K562 (cell line): ENCODE measurements around the gene HOXD9. TPM values are rescaled to one million over a fixed set of nuclear protein-coding genes. Genes with fewer than 3 reads are reported as not detected.

ENCODE experiments used
- POLR2H ChIP-seq: IDR thresholded peaks from 2 replicates; pipeline ENCODE4 v1.6.1; 2016; ENCODE audit warnings: missing genetic modification characterization, low read depth, mild to moderate bottlenecking, control low read depth, missing compliant biosample characterization, moderate library complexity
- polyA plus RNA-seq, 8 experiments: library from polyadenylated mRNA; depleted of rRNA in 4 of 8; stranded (reverse) in 5 of 8; unstranded in 3 of 8; fragments of >200 nt; fragmentation: Nextera tagmentation in 2 of 8; fragmentation: Illumina TruSeq in 1 of 8; extraction: Ambion mirVana in 2 of 8; extraction: Trizol in 1 of 8; gene quantifications; 2 replicates each; pipeline versions ENCODE4 v1.2.1 to v1.2.3, GENCODE V29; 2011 to 2014; ENCODE audit warnings: inconsistent platforms in 1 of 8, missing spikeins in 1 of 8
- total RNA-seq, 7 experiments: library from RNA; depleted of rRNA in 6 of 7; stranded (reverse); fragments of >200 nt in 6 of 7; fragmentation: Illumina TruSeq in 2 of 7; extraction: Trizol in 2 of 7; gene quantifications; 2 replicates each; pipeline versions ENCODE4 v1.2.1 to v1.2.3, GENCODE V29; 2011 to 2021; ENCODE audit warnings: low replicate concordance in 1 of 7
- TF ChIP-seq, protein P1 (sequence below): fragments of 450-650 bp; IDR thresholded peaks from 2 replicates; pipeline ENCODE4 v1.6.1; 2017; ENCODE audit warnings: antibody characterized with exemption
- TF ChIP-seq, protein P2 (sequence below): fragments of 250-450 bp; sonication (Bioruptor Pico); IDR thresholded peaks from 2 replicates; pipeline ENCODE4 v1.8.0; 2021; ENCODE audit warnings: moderate library complexity, mild to moderate bottlenecking, inconsistent platforms
- TF ChIP-seq, protein P3 (sequence below), 2 experiments: fragments of 450-650 bp in 1 of 2; sonication (generic) in 1 of 2; formaldehyde crosslinking in 1 of 2; IDR thresholded peaks in 1 of 2; conservative IDR thresholded peaks in 1 of 2; 2 replicates each; pipeline versions ENCODE4 v1.6.1 to v1.8.1; 2016 to 2023; ENCODE audit warnings: mild to moderate bottlenecking in 2 of 2, moderate library complexity in 2 of 2, inconsistent platforms in 1 of 2, missing genetic modification reagents in 1 of 2

The HOXD9 gene
- total and polyA plus RNA-seq, 9 of the 15 experiments (the other 6 are each of a cell fraction or from before 2014, with no cell fraction given) = not detected

DNA sequence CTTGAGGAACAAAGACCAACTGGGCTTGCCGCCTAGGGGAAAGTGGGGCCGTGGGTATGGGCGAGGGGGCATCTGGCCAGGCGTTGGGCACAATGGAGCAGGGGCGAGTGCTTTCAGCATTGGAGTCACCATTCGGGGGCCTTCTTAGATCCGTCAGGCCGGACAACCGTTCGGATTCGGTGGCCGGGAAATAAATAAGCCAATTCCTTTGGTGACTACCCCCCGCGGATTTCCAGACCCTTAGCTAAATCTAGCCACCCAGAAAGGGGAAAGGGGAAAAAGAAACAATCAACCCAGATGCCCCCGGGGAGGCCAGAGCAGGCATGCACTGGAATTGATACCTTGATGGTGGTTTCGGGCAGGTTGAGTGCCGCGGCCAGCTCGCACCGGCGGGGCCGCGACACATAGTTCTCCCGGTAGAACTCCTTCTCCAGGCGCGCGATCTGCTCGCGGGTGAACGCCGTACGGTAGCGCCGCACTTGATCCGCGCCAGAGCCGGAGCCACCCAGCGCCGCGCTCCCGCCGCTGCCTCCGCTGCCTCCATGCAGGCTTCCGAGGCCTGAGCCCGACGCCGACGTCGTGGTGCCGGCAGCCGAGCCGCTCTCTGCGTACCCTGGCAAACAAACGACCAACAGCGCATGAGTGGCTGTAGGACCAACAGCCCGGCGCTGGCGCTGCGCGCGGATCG lies 40.5 kb upstream of the HOXD9 start (continued):
- TF ChIP-seq, protein P1, sequence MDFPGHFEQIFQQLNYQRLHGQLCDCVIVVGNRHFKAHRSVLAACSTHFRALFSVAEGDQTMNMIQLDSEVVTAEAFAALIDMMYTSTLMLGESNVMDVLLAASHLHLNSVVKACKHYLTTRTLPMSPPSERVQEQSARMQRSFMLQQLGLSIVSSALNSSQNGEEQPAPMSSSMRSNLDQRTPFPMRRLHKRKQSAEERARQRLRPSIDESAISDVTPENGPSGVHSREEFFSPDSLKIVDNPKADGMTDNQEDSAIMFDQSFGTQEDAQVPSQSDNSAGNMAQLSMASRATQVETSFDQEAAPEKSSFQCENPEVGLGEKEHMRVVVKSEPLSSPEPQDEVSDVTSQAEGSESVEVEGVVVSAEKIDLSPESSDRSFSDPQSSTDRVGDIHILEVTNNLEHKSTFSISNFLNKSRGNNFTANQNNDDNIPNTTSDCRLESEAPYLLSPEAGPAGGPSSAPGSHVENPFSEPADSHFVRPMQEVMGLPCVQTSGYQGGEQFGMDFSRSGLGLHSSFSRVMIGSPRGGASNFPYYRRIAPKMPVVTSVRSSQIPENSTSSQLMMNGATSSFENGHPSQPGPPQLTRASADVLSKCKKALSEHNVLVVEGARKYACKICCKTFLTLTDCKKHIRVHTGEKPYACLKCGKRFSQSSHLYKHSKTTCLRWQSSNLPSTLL = no peak
- no peak for TF ChIP-seq POLR2H (tag)
- TF ChIP-seq, protein P2, sequence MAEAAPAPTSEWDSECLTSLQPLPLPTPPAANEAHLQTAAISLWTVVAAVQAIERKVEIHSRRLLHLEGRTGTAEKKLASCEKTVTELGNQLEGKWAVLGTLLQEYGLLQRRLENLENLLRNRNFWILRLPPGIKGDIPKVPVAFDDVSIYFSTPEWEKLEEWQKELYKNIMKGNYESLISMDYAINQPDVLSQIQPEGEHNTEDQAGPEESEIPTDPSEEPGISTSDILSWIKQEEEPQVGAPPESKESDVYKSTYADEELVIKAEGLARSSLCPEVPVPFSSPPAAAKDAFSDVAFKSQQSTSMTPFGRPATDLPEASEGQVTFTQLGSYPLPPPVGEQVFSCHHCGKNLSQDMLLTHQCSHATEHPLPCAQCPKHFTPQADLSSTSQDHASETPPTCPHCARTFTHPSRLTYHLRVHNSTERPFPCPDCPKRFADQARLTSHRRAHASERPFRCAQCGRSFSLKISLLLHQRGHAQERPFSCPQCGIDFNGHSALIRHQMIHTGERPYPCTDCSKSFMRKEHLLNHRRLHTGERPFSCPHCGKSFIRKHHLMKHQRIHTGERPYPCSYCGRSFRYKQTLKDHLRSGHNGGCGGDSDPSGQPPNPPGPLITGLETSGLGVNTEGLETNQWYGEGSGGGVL (CRISPR knock-in tag) = no peak
- TF ChIP-seq, protein P3, sequence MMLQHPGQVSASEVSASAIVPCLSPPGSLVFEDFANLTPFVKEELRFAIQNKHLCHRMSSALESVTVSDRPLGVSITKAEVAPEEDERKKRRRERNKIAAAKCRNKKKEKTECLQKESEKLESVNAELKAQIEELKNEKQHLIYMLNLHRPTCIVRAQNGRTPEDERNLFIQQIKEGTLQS (IDR thresholded peaks at IDR 0.05) = no peak
- TF ChIP-seq, protein P3 (CRISPR knock-in tag; conservative IDR thresholded peaks at IDR 0.05) = no peak
